Progenitor cell of endocrine pancreas (in vitro differentiated cells): Measurements from ENCODE around the gene ZMYND8. TPM values are rescaled to one million over a fixed set of nuclear protein-coding genes. Genes with fewer than 3 reads are reported as not detected.

ENCODE experiments used
- DNase-seq: peaks from one replicate; pipeline ENCODE4 v3.0.0; 2021; ENCODE audit warnings: low spot score; ENCODE audit not compliant: unreplicated experiment
- H3K27ac Mint-ChIP-seq: 2 replicates; pipeline ENCODE4 v1.8.0; 2021; ENCODE audit warnings: mild to moderate bottlenecking, moderate library complexity, mixed read lengths
- H3K27me3 Mint-ChIP-seq: 2 replicates; pipeline ENCODE4 v1.8.0; 2021; ENCODE audit warnings: mixed read lengths
- H3K36me3 Mint-ChIP-seq: 2 replicates; pipeline ENCODE4 v1.8.0; 2022; ENCODE audit warnings: mixed read lengths; ENCODE audit not compliant: insufficient read depth
- H3K4me1 Mint-ChIP-seq: 2 replicates; pipeline ENCODE4 v1.8.0; 2021; ENCODE audit warnings: low read depth, mixed read lengths
- H3K4me3 Mint-ChIP-seq: 2 replicates; pipeline ENCODE4 v1.8.0; 2021; ENCODE audit warnings: low read depth, mild to moderate bottlenecking, moderate library complexity, mixed read lengths
- H3K9me3 Mint-ChIP-seq: 2 replicates; pipeline ENCODE4 v1.8.0; 2021; ENCODE audit warnings: low read depth, mixed read lengths
- total RNA-seq: library from RNA; stranded (reverse); gene quantifications from 2 replicates; pipeline ENCODE4 v1.2.1, GENCODE V29; 2021
- TF ChIP-seq, protein P1 (sequence below): fragments of 200-600 bp; sonication (generic); IDR thresholded peaks from one replicate; pipeline ENCODE4 v1.5.0; 2021; ENCODE audit warnings: antibody characterized with exemption, mild to moderate bottlenecking; ENCODE audit not compliant: unreplicated experiment

Gene ZMYND8
- total RNA-seq, 1 donor from 2014 or later: 102 TPM

DNA sequence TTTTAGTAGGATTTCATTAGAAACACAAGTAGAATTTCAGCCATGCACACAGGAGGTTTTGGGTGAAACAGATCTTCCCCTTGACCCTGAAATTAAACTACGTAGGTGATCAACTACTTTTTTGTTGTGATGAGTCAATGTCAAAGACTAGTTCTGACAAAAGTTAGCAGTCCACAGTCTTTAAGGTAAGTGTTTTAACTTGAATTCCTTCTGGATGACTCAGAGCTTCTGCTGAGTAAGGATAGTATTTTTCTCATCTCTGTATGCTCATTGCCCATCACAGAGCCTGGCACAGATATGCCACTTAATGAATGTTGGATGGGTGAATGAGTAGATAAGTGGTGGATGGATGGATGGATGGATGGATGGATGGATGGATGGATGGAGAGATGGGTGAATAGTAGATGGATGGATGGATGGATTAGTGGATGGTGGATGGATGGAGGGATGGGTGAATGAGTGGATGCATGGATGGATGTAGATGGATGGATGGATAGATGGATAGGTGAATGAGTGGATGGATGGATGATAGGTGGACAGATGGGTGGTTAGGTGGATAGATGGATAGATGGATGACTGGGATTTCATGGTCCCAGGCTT is 165.3 kb downstream of the ZMYND8 start:
- Mint-ChIP-seq H3K36me3 (no peaks in the 10 kb centered on the region), H3K4me3 (no peak overlapping the region), H3K4me1 (no peaks in the 10 kb centered on the region), H3K9me3 (no peaks in the 10 kb centered on the region), H3K27ac (no peak overlapping the region), H3K27me3 (peaks cover 8% of the 10 kb centered on the region)
- TF ChIP-seq, protein P1, sequence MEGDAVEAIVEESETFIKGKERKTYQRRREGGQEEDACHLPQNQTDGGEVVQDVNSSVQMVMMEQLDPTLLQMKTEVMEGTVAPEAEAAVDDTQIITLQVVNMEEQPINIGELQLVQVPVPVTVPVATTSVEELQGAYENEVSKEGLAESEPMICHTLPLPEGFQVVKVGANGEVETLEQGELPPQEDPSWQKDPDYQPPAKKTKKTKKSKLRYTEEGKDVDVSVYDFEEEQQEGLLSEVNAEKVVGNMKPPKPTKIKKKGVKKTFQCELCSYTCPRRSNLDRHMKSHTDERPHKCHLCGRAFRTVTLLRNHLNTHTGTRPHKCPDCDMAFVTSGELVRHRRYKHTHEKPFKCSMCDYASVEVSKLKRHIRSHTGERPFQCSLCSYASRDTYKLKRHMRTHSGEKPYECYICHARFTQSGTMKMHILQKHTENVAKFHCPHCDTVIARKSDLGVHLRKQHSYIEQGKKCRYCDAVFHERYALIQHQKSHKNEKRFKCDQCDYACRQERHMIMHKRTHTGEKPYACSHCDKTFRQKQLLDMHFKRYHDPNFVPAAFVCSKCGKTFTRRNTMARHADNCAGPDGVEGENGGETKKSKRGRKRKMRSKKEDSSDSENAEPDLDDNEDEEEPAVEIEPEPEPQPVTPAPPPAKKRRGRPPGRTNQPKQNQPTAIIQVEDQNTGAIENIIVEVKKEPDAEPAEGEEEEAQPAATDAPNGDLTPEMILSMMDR: no peak
- DNase-seq: no peak

DNA sequence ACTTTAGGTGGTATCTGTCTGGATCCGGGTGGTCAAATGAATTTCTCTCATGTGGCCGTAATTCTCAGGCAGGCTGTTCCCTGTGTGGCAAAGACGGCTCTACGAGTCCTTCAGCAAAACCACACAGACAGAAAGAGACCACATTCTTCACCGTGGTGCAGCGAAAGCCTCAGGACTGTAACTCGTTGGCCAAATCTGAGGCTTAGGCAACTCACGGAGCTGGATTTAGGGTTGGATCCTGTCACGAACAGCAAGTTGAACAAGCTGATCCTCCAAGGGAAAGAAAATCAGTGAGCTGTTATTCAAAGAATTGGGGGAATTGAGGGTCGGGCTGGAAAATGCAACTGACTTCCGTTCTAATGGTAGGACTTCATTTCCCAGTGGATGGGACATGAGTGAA is 167.4 kb downstream of the ZMYND8 start:
- Mint-ChIP-seq H3K4me3 (no peak overlapping the region), H3K27ac (no peak overlapping the region), H3K27me3 (peaks cover 8% of the 10 kb centered on the region), H3K36me3 (no peaks in the 10 kb centered on the region), H3K4me1 (no peaks in the 10 kb centered on the region), H3K9me3 (no peaks in the 10 kb centered on the region)
- DNase-seq: no peak
- TF ChIP-seq, protein P1: no peak

DNA sequence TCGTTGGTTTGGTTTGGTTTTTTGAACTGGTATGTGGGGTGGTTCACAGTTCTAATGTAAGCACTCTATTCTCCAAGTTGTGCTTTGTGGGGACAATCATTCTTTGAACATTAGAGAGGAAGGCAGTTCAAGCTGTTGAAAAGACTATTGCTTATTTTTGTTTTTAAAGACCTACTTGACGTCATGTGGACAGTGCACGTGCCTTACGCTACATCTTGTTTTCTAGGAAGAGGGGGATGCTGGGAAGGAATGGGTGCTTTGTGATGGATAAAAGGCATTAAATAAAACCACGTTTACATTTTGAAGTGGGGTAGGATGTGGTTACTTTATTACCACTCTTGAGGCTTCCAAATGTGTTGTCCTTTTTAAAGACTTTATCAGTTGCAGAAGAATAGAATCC is 168.0 kb downstream of the ZMYND8 start:
- H3K4me3 Mint-ChIP-seq: no peak overlapping the region
- DNase-seq: no peak
- no peaks in the 10 kb centered on the region for H3K36me3 Mint-ChIP-seq
- no peaks in the 10 kb centered on the region for H3K9me3 Mint-ChIP-seq
- H3K27me3 Mint-ChIP-seq: peaks cover 8% of the 10 kb centered on the region
- H3K4me1 Mint-ChIP-seq: no peaks in the 10 kb centered on the region
- H3K27ac Mint-ChIP-seq: no peak overlapping the region
- TF ChIP-seq, protein P1: no peak

DNA sequence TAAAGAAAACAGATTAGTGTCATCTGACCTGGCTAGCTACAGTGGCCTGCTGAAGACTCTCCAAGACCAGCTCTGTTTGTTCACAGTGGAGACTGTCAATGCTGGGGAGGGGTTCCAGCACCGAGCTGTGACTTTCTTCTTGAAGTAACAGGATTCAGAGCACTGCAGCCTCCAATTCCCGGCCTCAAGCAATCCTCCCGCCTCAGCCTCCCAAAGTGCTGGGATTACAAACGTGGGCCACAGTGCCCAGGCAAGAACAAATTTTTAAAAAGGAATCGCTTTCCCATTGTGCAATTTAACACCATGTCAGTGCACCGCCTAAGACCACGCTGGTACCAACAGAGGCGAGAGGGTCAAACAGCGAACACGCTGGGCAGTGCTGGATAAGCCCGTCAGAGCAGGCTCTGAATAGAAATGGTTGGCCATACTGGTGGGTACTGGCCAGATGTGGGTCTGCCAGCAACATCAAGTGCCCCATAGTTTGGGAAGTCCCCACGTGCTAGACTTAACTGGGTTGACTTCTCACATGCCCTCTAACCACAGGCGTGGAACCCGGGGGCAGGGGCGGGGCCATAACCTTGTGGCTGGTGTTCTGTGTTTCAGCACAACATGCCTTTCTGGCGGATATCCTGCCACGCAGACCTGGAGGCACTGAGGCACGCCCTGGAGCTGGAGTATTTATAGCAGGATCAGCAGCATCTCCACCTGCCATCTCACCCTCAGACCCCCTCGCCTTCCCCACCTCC is 168.9 kb downstream of the ZMYND8 start:
- no peaks in the 10 kb centered on the region for H3K9me3 Mint-ChIP-seq
- no peaks in the 10 kb centered on the region for H3K36me3 Mint-ChIP-seq
- no peak overlapping the region for H3K4me3 Mint-ChIP-seq
- TF ChIP-seq, protein P1: no peak
- DNase-seq: no peak
- H3K27me3 Mint-ChIP-seq: peaks cover 8% of the 10 kb centered on the region
- no peak overlapping the region for H3K27ac Mint-ChIP-seq
- H3K4me1 Mint-ChIP-seq: no peaks in the 10 kb centered on the region

DNA sequence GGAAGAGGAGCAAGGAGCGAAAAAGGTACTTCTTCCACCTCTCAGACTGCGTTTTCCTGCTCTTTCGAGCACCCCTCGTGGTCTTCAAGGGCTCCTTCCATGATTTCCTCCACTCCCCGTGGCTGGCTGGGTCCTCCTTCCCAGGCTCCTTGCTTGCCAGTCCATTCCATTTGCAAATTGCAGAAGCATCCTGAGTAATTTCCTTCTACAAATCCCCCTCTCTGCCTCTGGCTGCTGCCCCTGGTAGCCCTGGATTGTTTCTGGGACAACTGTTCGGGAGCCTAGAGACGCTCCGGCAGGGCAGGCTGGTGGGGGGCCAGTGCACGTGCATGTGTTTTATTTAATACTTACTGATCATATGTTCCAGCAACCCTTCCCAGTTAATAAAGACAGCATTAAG is 173.1 kb downstream of the ZMYND8 start:
- TF ChIP-seq, protein P1: no peak
- Mint-ChIP-seq H3K36me3 (no peaks in the 10 kb centered on the region), H3K4me3 (no peak overlapping the region), H3K4me1 (no peaks in the 10 kb centered on the region), H3K9me3 (no peaks in the 10 kb centered on the region), H3K27ac (no peak overlapping the region), H3K27me3 (peaks cover 2% of the 10 kb centered on the region)
- no peak for DNase-seq
